ENCODE measurements around the gene GADD45B.
"Not testable (repeated sequence)": the region's sequence is repeated elsewhere in the genome, so short reads cannot be mapped to it uniquely, and the experiment has no call there.

Gene GADD45B

GRCh38 chr19:2469102-2469914 is 6.6 kb upstream of the GADD45B start:
- Histone ChIP-seq H3K9ac (ENCODE audit: low read length) (peak overlapping the region; percentile 21; the same call in 1 of the 2 replicates), H3K36me3 (replicated peaks; ENCODE audit: low read depth, low read length) (no peaks in the 10 kb centered on the region), H3K4me3 (ENCODE audit: low read length) (peak overlapping the region; percentile 56), H2AFZ (ENCODE audit: low read depth, low read length) (peak overlapping the region; percentile 88), H3K9me3 (ENCODE audit: insufficient read depth, low read length) (no peaks in the 10 kb centered on the region), H3K79me2 (ENCODE audit: low read length) (no peaks in the 10 kb centered on the region), H3K4me2 (ENCODE audit: low read length) (peak overlapping the region; percentile 78), H3K27ac (ENCODE audit: low read length) (no peak overlapping the region), H4K20me1 (ENCODE audit: insufficient read depth, low read length) (no peaks in the 10 kb centered on the region), H3K4me1 (ENCODE audit: low read length) (peaks cover 16% of the 10 kb centered on the region), H3K27me3 (ENCODE audit: low read depth, low read length) (no peaks in the 10 kb centered on the region)
- TF ChIP-seq CTCF (IDR thresholded peaks at IDR 0.05; ENCODE audit: low read depth, low read length) = 0 out of 2 replicates have a peak, but pooled peaks have one; percentile 4
- TF ChIP-seq EZH2phosphoT487 (IDR thresholded peaks at IDR 0.05; ENCODE audit: low read depth) = no peak

GRCh38 chr19:2469915-2470200 is 6.1 kb upstream of the GADD45B start:
- not testable (repeated sequence) for H3K36me3 ChIP-seq (replicated peaks; ENCODE audit: low read depth, low read length); H4K20me1 ChIP-seq (ENCODE audit: insufficient read depth, low read length); H3K79me2 ChIP-seq (ENCODE audit: low read length); H3K9me3 ChIP-seq (ENCODE audit: insufficient read depth, low read length); H3K27me3 ChIP-seq (ENCODE audit: low read depth, low read length); H3K27ac ChIP-seq (ENCODE audit: low read length)
- Histone ChIP-seq H3K9ac (ENCODE audit: low read length) (peak overlapping the region; percentile 21; the same call in 1 of the 2 replicates), H3K4me3 (ENCODE audit: low read length) (peak overlapping the region; percentile 56), H3K4me2 (ENCODE audit: low read length) (peak overlapping the region; percentile 78), H2AFZ (ENCODE audit: low read depth, low read length) (peak overlapping the region; percentile 88), H3K4me1 (ENCODE audit: low read length) (peaks cover 16% of the 10 kb centered on the region)

GRCh38 chr19:2474232-2475017 is 1.5 kb upstream of the GADD45B start:
- H3K36me3 ChIP-seq (replicated peaks; ENCODE audit: low read depth, low read length) = peaks cover 27% of the 10 kb centered on the region
- TF ChIP-seq EZH2phosphoT487 (IDR thresholded peaks at IDR 0.05; ENCODE audit: low read depth) (no peak), CTCF (IDR thresholded peaks at IDR 0.05; ENCODE audit: low read depth, low read length) (peak; percentile 97)
- peaks cover 15% of the 10 kb centered on the region for H3K4me1 ChIP-seq (ENCODE audit: low read length)
- no peak overlapping the region for H2AFZ ChIP-seq (ENCODE audit: low read depth, low read length)
- H3K4me2 ChIP-seq (ENCODE audit: low read length) = peak overlapping the region; percentile 87
- peak overlapping the region; percentile 85 for H3K27ac ChIP-seq (ENCODE audit: low read length)
- H4K20me1 ChIP-seq (ENCODE audit: insufficient read depth, low read length) = peaks cover 26% of the 10 kb centered on the region
- no peaks in the 10 kb centered on the region for H3K27me3 ChIP-seq (ENCODE audit: low read depth, low read length)
- peaks cover 38% of the 10 kb centered on the region for H3K79me2 ChIP-seq (ENCODE audit: low read length)
- H3K9ac ChIP-seq (ENCODE audit: low read length) = peak overlapping the region; percentile 63
- H3K4me3 ChIP-seq (ENCODE audit: low read length) = peak overlapping the region; percentile 79
- no peaks in the 10 kb centered on the region for H3K9me3 ChIP-seq (ENCODE audit: insufficient read depth, low read length)

GRCh38 chr19:2475018-2475701 is 767 bp upstream of the GADD45B start:
- H3K9me3 ChIP-seq (ENCODE audit: insufficient read depth, low read length) = no peaks in the 10 kb centered on the region
- peak overlapping the region; percentile 79 for H3K4me3 ChIP-seq (ENCODE audit: low read length)
- H3K27ac ChIP-seq (ENCODE audit: low read length) = peak overlapping the region; percentile 85
- H3K4me1 ChIP-seq (ENCODE audit: low read length) = peaks cover 17% of the 10 kb centered on the region
- peaks cover 27% of the 10 kb centered on the region for H3K36me3 ChIP-seq (replicated peaks; ENCODE audit: low read depth, low read length)
- TF ChIP-seq EZH2phosphoT487 (IDR thresholded peaks at IDR 0.05; ENCODE audit: low read depth) (no peak), CTCF (IDR thresholded peaks at IDR 0.05; ENCODE audit: low read depth, low read length) (peak; percentile 13; the same call in 1 of the 2 replicates)
- peaks cover 26% of the 10 kb centered on the region for H4K20me1 ChIP-seq (ENCODE audit: insufficient read depth, low read length)
- peaks cover 39% of the 10 kb centered on the region for H3K79me2 ChIP-seq (ENCODE audit: low read length)
- H3K4me2 ChIP-seq (ENCODE audit: low read length) = peak overlapping the region; percentile 87
- peak overlapping the region; percentile 63 for H3K9ac ChIP-seq (ENCODE audit: low read length)
- H2AFZ ChIP-seq (ENCODE audit: low read depth, low read length) = no peak overlapping the region
- H3K27me3 ChIP-seq (ENCODE audit: low read depth, low read length) = no peaks in the 10 kb centered on the region
